ENCODE measurements around the gene AUTS2.

DNA sequence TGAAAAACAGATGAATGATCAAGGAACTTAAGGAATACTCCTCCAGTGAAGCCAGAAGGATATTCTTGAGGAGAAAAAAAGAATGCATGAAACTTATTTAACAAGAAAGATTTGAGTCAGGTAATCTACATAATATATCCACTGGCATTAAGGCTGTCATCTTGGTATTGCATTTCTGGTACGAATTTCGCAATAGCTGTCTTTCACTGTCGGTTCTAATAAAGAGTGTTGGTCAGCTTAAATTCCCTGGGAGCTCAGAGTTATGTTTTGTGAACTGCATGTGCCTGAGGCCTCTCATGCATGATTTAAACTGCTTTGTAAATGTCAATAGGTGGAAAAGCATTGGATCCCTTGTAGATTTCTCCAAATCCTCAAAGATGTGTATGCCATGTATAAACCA is 968.4 kb downstream of the AUTS2 start:
- TF ChIP-seq, protein P1, sequence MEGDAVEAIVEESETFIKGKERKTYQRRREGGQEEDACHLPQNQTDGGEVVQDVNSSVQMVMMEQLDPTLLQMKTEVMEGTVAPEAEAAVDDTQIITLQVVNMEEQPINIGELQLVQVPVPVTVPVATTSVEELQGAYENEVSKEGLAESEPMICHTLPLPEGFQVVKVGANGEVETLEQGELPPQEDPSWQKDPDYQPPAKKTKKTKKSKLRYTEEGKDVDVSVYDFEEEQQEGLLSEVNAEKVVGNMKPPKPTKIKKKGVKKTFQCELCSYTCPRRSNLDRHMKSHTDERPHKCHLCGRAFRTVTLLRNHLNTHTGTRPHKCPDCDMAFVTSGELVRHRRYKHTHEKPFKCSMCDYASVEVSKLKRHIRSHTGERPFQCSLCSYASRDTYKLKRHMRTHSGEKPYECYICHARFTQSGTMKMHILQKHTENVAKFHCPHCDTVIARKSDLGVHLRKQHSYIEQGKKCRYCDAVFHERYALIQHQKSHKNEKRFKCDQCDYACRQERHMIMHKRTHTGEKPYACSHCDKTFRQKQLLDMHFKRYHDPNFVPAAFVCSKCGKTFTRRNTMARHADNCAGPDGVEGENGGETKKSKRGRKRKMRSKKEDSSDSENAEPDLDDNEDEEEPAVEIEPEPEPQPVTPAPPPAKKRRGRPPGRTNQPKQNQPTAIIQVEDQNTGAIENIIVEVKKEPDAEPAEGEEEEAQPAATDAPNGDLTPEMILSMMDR (IDR thresholded peaks at IDR 0.05) = no peak
- TF ChIP-seq POLR2A (IDR thresholded peaks at IDR 0.05) = no peak
